HepG2 (cell line): ENCODE measurements around the gene UBR4. TPM values are rescaled to one million over a fixed set of nuclear protein-coding genes. Genes with fewer than 3 reads are reported as not detected.
A peak's percentile ranks its signal among the peaks of the same experiment; 100 is the strongest.

Source experiments
- ATAC-seq: fragments of 200-7000 bp; cut with Tn5 transposase; 3 replicates; pipeline ENCODE4 v1.9.1; 2020; ENCODE audit warnings: mild to moderate bottlenecking, moderate library complexity
- BruUV-seq: library from RNA; stranded (reverse); fragments of 400-500 nt; replicated peaks from 2 replicates; lab custom pipeline; 2021; lab: Mats Ljungman, UMichigan
- CTCF ChIA-PET: fragments of 300-600 bp; formaldehyde crosslinking; extraction: SDS; loops from one replicate; lab custom pipeline; 2021; ENCODE audit warnings: low total read pairs, inconsistent platforms, low intra/inter-chr PET ratio; lab: Yijun Ruan, JAX
- POLR2A ChIA-PET: fragments of 350-600 bp; sonication (Branson Sonifier 250); formaldehyde crosslinking; loops from one replicate; lab custom pipeline; 2020; ENCODE audit warnings: antibody characterized with exemption, inconsistent platforms; lab: Yijun Ruan, JAX
- DNase-seq: peaks from one replicate; pipeline ENCODE4 v3.0.0-alpha.2; 2015; ENCODE audit warnings: low spot score
- FAIRE-seq: peaks from 3 replicates; lab custom pipeline; 2011; peaks lifted over from hg19 to GRCh38; lab: Jason Lieb, UNC
- H2AFZ ChIP-seq: one replicate; pipeline ENCODE4 v1.6.1; 2011; ENCODE audit warnings: low read length, inconsistent platforms
- H3K27ac ChIP-seq: fragments of 300-600 bp; 3 replicates; pipeline ENCODE4 v1.8.0; 2011; ENCODE audit warnings: mixed run types, mild to moderate bottlenecking, mixed read lengths, low read length, inconsistent platforms; ENCODE audit not compliant: insufficient read depth; ENCODE audit errors: extremely low read length
- H3K27me3 ChIP-seq, 2 experiments: fragments of 200-600 bp in 1 of 2; 2 replicates in 1 of 2; 3 replicates in 1 of 2; pipeline versions ENCODE4 v1.6.0 to v1.8.0; 2011; ENCODE audit warnings: low read length in 2 of 2, mild to moderate bottlenecking in 2 of 2, moderate library complexity in 2 of 2, inconsistent platforms in 1 of 2; ENCODE audit not compliant: insufficient read depth in 2 of 2, control insufficient read depth in 1 of 2
- H3K36me3 ChIP-seq, 2 experiments: fragments of 200-600 bp in 1 of 2; replicated peaks in 1 of 2; 2 replicates in 1 of 2; 3 replicates in 1 of 2; pipeline versions ENCODE4 v1.5.1 to v1.8.0; 2011; ENCODE audit warnings: low read length in 2 of 2, inconsistent platforms in 1 of 2; ENCODE audit not compliant: insufficient read depth in 2 of 2, control insufficient read depth in 1 of 2
- H3K4me1 ChIP-seq: 2 replicates; pipeline ENCODE4 v1.5.1; 2012; ENCODE audit warnings: low read length, inconsistent platforms; ENCODE audit not compliant: insufficient read depth
- H3K4me2 ChIP-seq: 2 replicates; pipeline ENCODE4 v1.6.0; 2011; ENCODE audit warnings: low read depth, low read length, inconsistent platforms
- H3K4me3 ChIP-seq, 3 experiments: fragments of 200-600 bp in 1 of 3; sonication (generic), shearing (Covaris generic) in 1 of 3; replicated peaks in 1 of 3; 2 replicates each; pipeline ENCODE4 v1.5.1; 2011 to 2016; ENCODE audit warnings: low read length in 3 of 3, inconsistent platforms in 2 of 3, low read depth in 2 of 3, mild to moderate bottlenecking in 2 of 3, control low read depth in 1 of 3, mixed read lengths in 1 of 3; ENCODE audit not compliant: insufficient read depth in 1 of 3
- H3K79me2 ChIP-seq: one replicate; pipeline ENCODE4 v1.6.1; 2011; ENCODE audit warnings: low read length, inconsistent platforms; ENCODE audit not compliant: insufficient read depth
- H3K9ac ChIP-seq: 2 replicates; pipeline ENCODE4 v1.6.0; 2011; ENCODE audit warnings: mild to moderate bottlenecking, low read depth, low read length, inconsistent platforms; ENCODE audit not compliant: insufficient read depth
- H3K9me3 ChIP-seq: 2 replicates; pipeline ENCODE4 v1.5.1; 2012; ENCODE audit warnings: mild to moderate bottlenecking, low read length
- H4K20me1 ChIP-seq: 2 replicates; pipeline ENCODE4 v1.6.0; 2011; ENCODE audit warnings: inconsistent platforms, mild to moderate bottlenecking, low read length, moderate library complexity; ENCODE audit not compliant: insufficient read depth
- ARHGAP35 ChIP-seq: sonication (generic); formaldehyde crosslinking; IDR thresholded peaks from 2 replicates; pipeline ENCODE4 v1.9.0; 2022; ENCODE audit warnings: mild to moderate bottlenecking, inconsistent platforms, moderate library complexity, missing genetic modification reagents, borderline replicate concordance
- ARID5B ChIP-seq: IDR thresholded peaks from 2 replicates; pipeline ENCODE4 v1.4.0; 2020; ENCODE audit warnings: mild to moderate bottlenecking, missing genetic modification reagents
- HBP1 ChIP-seq: IDR thresholded peaks from 2 replicates; pipeline ENCODE4 v1.6.1; 2016; ENCODE audit warnings: low read depth, control low read depth
- HNRNPUL1 ChIP-seq: fragments of 200-400 bp; formaldehyde crosslinking; IDR thresholded peaks from 2 replicates; pipeline ENCODE4 v1.6.1; 2017; ENCODE audit warnings: low read depth, mild to moderate bottlenecking, low read length, moderate library complexity
- MLLT10 ChIP-seq: sonication (generic); formaldehyde crosslinking; IDR thresholded peaks from 2 replicates; pipeline ENCODE4 v1.4.0; 2020; ENCODE audit warnings: missing genetic modification reagents
- SIN3A ChIP-seq: IDR thresholded peaks from 2 replicates; pipeline ENCODE4 v1.6.1; 2011; ENCODE audit warnings: low read depth, mild to moderate bottlenecking, control low read depth, low read length, borderline replicate concordance
- ZNF775 ChIP-seq: sonication (generic); formaldehyde crosslinking; IDR thresholded peaks from 2 replicates; pipeline ENCODE4 v1.4.0; 2020; ENCODE audit warnings: missing genetic modification reagents, mild to moderate bottlenecking, moderate library complexity, borderline replicate concordance
- WGBS: methylation state at CpG from one replicate; pipeline ENCODE4 v1.1.6; 2017; ENCODE audit warnings: low lambda C conversion rate; 5-methylcytosine and 5-hydroxymethylcytosine counted together
- in situ Hi-C: cut with HindIII; loops from 2 replicates; pipeline ENCODE4 v1.10.0; 2017; ENCODE audit warnings: low pct_unique_long_range_greater_than_20kb; ENCODE audit not compliant: extremely low pct_ligation_motif_present
- intact Hi-C: fragments of 100-400 bp; cut with micrococcal nuclease; formaldehyde crosslinking; loops from one replicate; pipeline ENCODE4 v1.10.0; 2022; ENCODE audit not compliant: unreplicated experiment
- polyA plus RNA-seq, 8 experiments: library from polyadenylated mRNA; depleted of rRNA in 3 of 8; stranded (reverse) in 7 of 8; unstranded in 1 of 8; fragments of >200 nt; fragmentation: Illumina TruSeq in 4 of 8; extraction: Trizol in 4 of 8; gene quantifications; 2 replicates each; pipeline versions ENCODE4 v1.2.1 to v1.2.3, GENCODE V29; 2011 to 2016; ENCODE audit warnings: low read depth in 4 of 8, missing spikeins in 1 of 8, mixed read lengths in 1 of 8; ENCODE audit not compliant: insufficient read depth in 1 of 8
- total RNA-seq, 5 experiments: library from RNA; depleted of rRNA; stranded (reverse); fragments of >200 nt; fragmentation: Illumina TruSeq; extraction: Trizol; gene quantifications; 2 replicates each; pipeline ENCODE4 v1.2.3, GENCODE V29; 2016; ENCODE audit warnings: low read depth in 1 of 5

The UBR4 gene
- total and polyA plus RNA-seq, 2 of the 13 experiments (the other 11 are each of a cell fraction or from before 2014, with no cell fraction given): 59.1 to 106 TPM

DNA sequence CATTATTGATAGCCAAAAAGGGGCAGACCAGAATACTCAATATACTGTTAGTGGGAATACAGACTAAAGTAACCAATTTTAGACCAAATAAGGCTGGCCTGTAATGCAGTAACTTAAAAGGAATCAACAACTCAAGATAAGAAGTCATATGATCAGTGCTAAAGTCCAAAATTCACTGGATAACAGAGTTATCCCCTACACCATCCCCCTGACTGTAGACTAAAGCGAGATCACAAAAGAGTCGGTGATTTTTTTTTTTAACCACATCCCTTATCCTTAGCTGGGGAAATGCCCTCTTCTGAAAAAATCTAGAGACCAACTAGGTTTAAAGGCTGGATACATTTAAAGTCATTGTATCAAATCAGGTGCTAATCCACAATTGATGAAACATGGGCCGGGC is 7.7 kb downstream of the UBR4 start (continued):
- TF ChIP-seq ARID5B: 0 out of 2 replicates have a peak, but pooled peaks have one; percentile 11

- BruUV-seq: no TSS peak
- Histone ChIP-seq H3K4me2 (no peak overlapping the region), H3K36me3 (peaks cover 24 to 68% of the 10 kb centered on the region in 2 experiments), H3K4me3 (no peak overlapping the region), H3K27me3 (no peaks in the 10 kb centered on the region; a peak in 1 of 5 replicates), H2AFZ (no peak overlapping the region), H3K9me3 (no peaks in the 10 kb centered on the region), H3K27ac (no peak overlapping the region), H3K9ac (no peak overlapping the region), H4K20me1 (peaks cover 23% of the 10 kb centered on the region), H3K79me2 (peaks cover 62% of the 10 kb centered on the region), H3K4me1 (peaks cover 40% of the 10 kb centered on the region)
- TF ChIP-seq HNRNPUL1 (no peak), MLLT10 (CRISPR knock-in tag) (no peak), ZNF775 (CRISPR knock-in tag) (no peak), ARHGAP35 (no peak), HBP1 (no peak), SIN3A (no peak)
- no peak for DNase-seq
- POLR2A ChIA-PET: no interaction called here
- in situ Hi-C loops: no loop called here
- ATAC-seq: no peak
- FAIRE-seq: no peak
- WGBS: 95% methylated on average over 4 of the region's 4 CpGs
- CTCF ChIA-PET: no interaction called here
- intact Hi-C loops: no loop called here
Measured at GRCh38 chr1:19199969-19200604, 10.0 kb downstream of the UBR4 start.
